H1 (cell line): ENCODE data around the gene ITGAE. TPM values are rescaled to one million over a fixed set of nuclear protein-coding genes. Genes with fewer than 3 reads are reported as not detected.

ENCODE experiments used
- CBX8 ChIP-seq: fragments of 300-800, 300-1000 bp; sonication (generic); IDR thresholded peaks from 2 replicates; pipeline ENCODE4 v1.7.1; 2016; ENCODE audit warnings: low read depth, low read length, borderline replicate concordance
- CEBPB ChIP-seq: IDR thresholded peaks from 2 replicates; pipeline ENCODE4 v1.6.1; 2012; ENCODE audit warnings: low read depth, low read length
- CHD2 ChIP-seq: IDR thresholded peaks from 2 replicates; pipeline ENCODE4 v1.6.1; 2012; ENCODE audit warnings: low read length, improper control_type of control experiment
- EP300 ChIP-seq, 2 experiments: IDR thresholded peaks; 1 replicate in 1 of 2; 2 replicates in 1 of 2; pipeline ENCODE4 v1.6.1; 2011 to 2012; ENCODE audit warnings: low read depth in 2 of 2, low read length in 2 of 2, mild to moderate bottlenecking in 2 of 2, borderline replicate concordance in 1 of 2, inconsistent platforms in 1 of 2, moderate library complexity in 1 of 2
- EZH2 ChIP-seq: fragments of 200-600 bp; sonication (generic); IDR thresholded peaks from 2 replicates; pipeline ENCODE4 v1.7.1; 2012; ENCODE audit warnings: low read depth, mild to moderate bottlenecking, moderate library complexity, low read length, inconsistent platforms; ENCODE audit not compliant: severe bottlenecking
- KDM1A ChIP-seq: fragments of 200-600, 300-600 bp; sonication (generic); IDR thresholded peaks from 2 replicates; pipeline ENCODE4 v1.7.1; 2016; ENCODE audit warnings: mild to moderate bottlenecking, low read length, borderline replicate concordance
- MAFK ChIP-seq: IDR thresholded peaks from 2 replicates; pipeline ENCODE4 v1.6.1; 2012; ENCODE audit warnings: low read depth, mild to moderate bottlenecking, improper control_type of control experiment, low read length
- SIRT6 ChIP-seq: IDR thresholded peaks from one replicate; pipeline ENCODE4 v1.7.1; 2012; ENCODE audit warnings: low read length, inconsistent platforms
- SRF ChIP-seq: IDR thresholded peaks from 2 replicates; pipeline ENCODE4 v1.6.1; 2011; ENCODE audit warnings: mild to moderate bottlenecking, low read depth, low read length, moderate library complexity
- polyA plus RNA-seq, 7 experiments: library from polyadenylated mRNA; depleted of rRNA in 3 of 7; stranded (reverse) in 5 of 7; unstranded in 2 of 7; fragments of >200 nt in 5 of 7; fragments of 200-250 nt in 2 of 7; gene quantifications; 1 replicate in 5 of 7; 2 replicates in 1 of 7; 4 replicates in 1 of 7; pipeline versions ENCODE4 v1.2.1 to v1.2.3, GENCODE V29; 2011 to 2013; ENCODE audit warnings: missing spikeins in 2 of 7, mixed read lengths in 2 of 7
- total RNA-seq: library from RNA; stranded (reverse); fragmentation: NEBNext Ultra II Directional; extraction: Animal tissue kit (Norgen Biotek cat#: 25700); gene quantifications from 2 replicates; pipeline ENCODE4 v1.2.1, GENCODE V29; 2021
- TF ChIP-seq, protein P1 (sequence below): fragments of 300-600 bp; sonication (generic); IDR thresholded peaks from 2 replicates; pipeline ENCODE4 v1.7.1; 2012; ENCODE audit warnings: low read length, moderate library complexity, mild to moderate bottlenecking, inconsistent platforms; ENCODE audit not compliant: insufficient replicate concordance

Gene ITGAE
- total and polyA plus RNA-seq, 2 of the 8 experiments (the other 6 are each of a cell fraction or from before 2014, with no cell fraction given) = 23.2 to 43.1 TPM

- TF ChIP-seq, protein P1, sequence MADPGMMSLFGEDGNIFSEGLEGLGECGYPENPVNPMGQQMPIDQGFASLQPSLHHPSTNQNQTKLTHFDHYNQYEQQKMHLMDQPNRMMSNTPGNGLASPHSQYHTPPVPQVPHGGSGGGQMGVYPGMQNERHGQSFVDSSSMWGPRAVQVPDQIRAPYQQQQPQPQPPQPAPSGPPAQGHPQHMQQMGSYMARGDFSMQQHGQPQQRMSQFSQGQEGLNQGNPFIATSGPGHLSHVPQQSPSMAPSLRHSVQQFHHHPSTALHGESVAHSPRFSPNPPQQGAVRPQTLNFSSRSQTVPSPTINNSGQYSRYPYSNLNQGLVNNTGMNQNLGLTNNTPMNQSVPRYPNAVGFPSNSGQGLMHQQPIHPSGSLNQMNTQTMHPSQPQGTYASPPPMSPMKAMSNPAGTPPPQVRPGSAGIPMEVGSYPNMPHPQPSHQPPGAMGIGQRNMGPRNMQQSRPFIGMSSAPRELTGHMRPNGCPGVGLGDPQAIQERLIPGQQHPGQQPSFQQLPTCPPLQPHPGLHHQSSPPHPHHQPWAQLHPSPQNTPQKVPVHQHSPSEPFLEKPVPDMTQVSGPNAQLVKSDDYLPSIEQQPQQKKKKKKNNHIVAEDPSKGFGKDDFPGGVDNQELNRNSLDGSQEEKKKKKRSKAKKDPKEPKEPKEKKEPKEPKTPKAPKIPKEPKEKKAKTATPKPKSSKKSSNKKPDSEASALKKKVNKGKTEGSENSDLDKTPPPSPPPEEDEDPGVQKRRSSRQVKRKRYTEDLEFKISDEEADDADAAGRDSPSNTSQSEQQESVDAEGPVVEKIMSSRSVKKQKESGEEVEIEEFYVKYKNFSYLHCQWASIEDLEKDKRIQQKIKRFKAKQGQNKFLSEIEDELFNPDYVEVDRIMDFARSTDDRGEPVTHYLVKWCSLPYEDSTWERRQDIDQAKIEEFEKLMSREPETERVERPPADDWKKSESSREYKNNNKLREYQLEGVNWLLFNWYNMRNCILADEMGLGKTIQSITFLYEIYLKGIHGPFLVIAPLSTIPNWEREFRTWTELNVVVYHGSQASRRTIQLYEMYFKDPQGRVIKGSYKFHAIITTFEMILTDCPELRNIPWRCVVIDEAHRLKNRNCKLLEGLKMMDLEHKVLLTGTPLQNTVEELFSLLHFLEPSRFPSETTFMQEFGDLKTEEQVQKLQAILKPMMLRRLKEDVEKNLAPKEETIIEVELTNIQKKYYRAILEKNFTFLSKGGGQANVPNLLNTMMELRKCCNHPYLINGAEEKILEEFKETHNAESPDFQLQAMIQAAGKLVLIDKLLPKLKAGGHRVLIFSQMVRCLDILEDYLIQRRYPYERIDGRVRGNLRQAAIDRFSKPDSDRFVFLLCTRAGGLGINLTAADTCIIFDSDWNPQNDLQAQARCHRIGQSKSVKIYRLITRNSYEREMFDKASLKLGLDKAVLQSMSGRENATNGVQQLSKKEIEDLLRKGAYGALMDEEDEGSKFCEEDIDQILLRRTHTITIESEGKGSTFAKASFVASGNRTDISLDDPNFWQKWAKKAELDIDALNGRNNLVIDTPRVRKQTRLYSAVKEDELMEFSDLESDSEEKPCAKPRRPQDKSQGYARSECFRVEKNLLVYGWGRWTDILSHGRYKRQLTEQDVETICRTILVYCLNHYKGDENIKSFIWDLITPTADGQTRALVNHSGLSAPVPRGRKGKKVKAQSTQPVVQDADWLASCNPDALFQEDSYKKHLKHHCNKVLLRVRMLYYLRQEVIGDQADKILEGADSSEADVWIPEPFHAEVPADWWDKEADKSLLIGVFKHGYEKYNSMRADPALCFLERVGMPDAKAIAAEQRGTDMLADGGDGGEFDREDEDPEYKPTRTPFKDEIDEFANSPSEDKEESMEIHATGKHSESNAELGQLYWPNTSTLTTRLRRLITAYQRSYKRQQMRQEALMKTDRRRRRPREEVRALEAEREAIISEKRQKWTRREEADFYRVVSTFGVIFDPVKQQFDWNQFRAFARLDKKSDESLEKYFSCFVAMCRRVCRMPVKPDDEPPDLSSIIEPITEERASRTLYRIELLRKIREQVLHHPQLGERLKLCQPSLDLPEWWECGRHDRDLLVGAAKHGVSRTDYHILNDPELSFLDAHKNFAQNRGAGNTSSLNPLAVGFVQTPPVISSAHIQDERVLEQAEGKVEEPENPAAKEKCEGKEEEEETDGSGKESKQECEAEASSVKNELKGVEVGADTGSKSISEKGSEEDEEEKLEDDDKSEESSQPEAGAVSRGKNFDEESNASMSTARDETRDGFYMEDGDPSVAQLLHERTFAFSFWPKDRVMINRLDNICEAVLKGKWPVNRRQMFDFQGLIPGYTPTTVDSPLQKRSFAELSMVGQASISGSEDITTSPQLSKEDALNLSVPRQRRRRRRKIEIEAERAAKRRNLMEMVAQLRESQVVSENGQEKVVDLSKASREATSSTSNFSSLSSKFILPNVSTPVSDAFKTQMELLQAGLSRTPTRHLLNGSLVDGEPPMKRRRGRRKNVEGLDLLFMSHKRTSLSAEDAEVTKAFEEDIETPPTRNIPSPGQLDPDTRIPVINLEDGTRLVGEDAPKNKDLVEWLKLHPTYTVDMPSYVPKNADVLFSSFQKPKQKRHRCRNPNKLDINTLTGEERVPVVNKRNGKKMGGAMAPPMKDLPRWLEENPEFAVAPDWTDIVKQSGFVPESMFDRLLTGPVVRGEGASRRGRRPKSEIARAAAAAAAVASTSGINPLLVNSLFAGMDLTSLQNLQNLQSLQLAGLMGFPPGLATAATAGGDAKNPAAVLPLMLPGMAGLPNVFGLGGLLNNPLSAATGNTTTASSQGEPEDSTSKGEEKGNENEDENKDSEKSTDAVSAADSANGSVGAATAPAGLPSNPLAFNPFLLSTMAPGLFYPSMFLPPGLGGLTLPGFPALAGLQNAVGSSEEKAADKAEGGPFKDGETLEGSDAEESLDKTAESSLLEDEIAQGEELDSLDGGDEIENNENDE = no peak
- TF ChIP-seq EP300 (IDR thresholded peaks at IDR 0.05; ENCODE audit: borderline replicate concordance in 1 of 2, low read depth in 2 of 2, low read length in 2 of 2) = no peak
- TF ChIP-seq CBX8 = no peak
- no peak for TF ChIP-seq CEBPB
- TF ChIP-seq SRF = no peak
- TF ChIP-seq SIRT6 = no peak
- no peak for TF ChIP-seq KDM1A
- TF ChIP-seq MAFK = no peak
- TF ChIP-seq CHD2 = no peak
- no peak for TF ChIP-seq EZH2
These were observed 46.3 kb downstream of the ITGAE start (continued) for GRCh38 chr17:3754458-3755334.
